Epithelial cell of proximal tubule (primary cell): Measurements from ENCODE around the gene LDB2. TPM values are rescaled to one million over a fixed set of nuclear protein-coding genes. Genes with fewer than 3 reads are reported as not detected.
"Not testable (repeated sequence)": the region's sequence is repeated elsewhere in the genome, so short reads cannot be mapped to it uniquely, and the experiment has no call there.

Source experiments
- DNase-seq: peaks from one replicate; pipeline ENCODE4 v3.0.0-alpha.2; 2011; ENCODE audit warnings: low read depth
- H3K4me3 ChIP-seq: 2 replicates; pipeline ENCODE4 v1.5.1; 2011; ENCODE audit warnings: low read depth, mild to moderate bottlenecking, low read length
- CTCF ChIP-seq: conservative IDR thresholded peaks from 2 replicates; pipeline ENCODE4 v1.5.1; 2012; ENCODE audit warnings: low read depth, mild to moderate bottlenecking, low read length
- total RNA-seq: library from RNA; depleted of rRNA; stranded (reverse); fragments of >200 nt; gene quantifications from 2 replicates; pipeline ENCODE4 v1.2.3, GENCODE V29; 2015

Gene LDB2
- total RNA-seq, result 0.75 and 1.4 TPM in 2 replicates

- H3K4me3 ChIP-seq, result peak within 1 kb of the TSS; percentile 52
- TF ChIP-seq CTCF, result no peak
- peak; percentile 23 for DNase-seq
Measured at GRCh38 chr4:16897991-16898827, at the start of gene LDB2. Gene LDB2 (minus strand): TSS chr4:16898645.

- no peak for TF ChIP-seq CTCF
- DNase-seq, result no peak
- H3K4me3 ChIP-seq, result no peak overlapping the region
Measured at GRCh38 chr4:16942491-16942890, 44.0 kb upstream of the LDB2 start.

- DNase-seq, result no peak
- no peak for TF ChIP-seq CTCF
- no peak overlapping the region for H3K4me3 ChIP-seq
Measured at GRCh38 chr4:16939178-16939577, 40.7 kb upstream of the LDB2 start.

- H3K4me3 ChIP-seq, result no peak overlapping the region
- no peak for DNase-seq
- no peak for TF ChIP-seq CTCF
Measured at GRCh38 chr4:16938512-16939040, 40.1 kb upstream of the LDB2 start.

- no peak overlapping the region for H3K4me3 ChIP-seq
- DNase-seq, result no peak
- no peak for TF ChIP-seq CTCF
Measured at GRCh38 chr4:16931339-16932305, 33.2 kb upstream of the LDB2 start.

- no peak for TF ChIP-seq CTCF
- no peak for DNase-seq
- H3K4me3 ChIP-seq, result no peak overlapping the region
Measured at GRCh38 chr4:16926214-16926613, 27.8 kb upstream of the LDB2 start.

GRCh38 chr4:16918716-16919115 lies 20.3 kb upstream of the LDB2 start:
- H3K4me3 ChIP-seq, DNase-seq: not testable (repeated sequence)
